NCI-H187 treated with DMSO at 0.1 percent for 48 hours (cell line): ENCODE measurements around the gene GNB1L.

Source experiments
- DNase-seq: peaks from one replicate; lab custom pipeline; 2025; lab: John Stamatoyannopoulos, UW

Gene GNB1L

DNA sequence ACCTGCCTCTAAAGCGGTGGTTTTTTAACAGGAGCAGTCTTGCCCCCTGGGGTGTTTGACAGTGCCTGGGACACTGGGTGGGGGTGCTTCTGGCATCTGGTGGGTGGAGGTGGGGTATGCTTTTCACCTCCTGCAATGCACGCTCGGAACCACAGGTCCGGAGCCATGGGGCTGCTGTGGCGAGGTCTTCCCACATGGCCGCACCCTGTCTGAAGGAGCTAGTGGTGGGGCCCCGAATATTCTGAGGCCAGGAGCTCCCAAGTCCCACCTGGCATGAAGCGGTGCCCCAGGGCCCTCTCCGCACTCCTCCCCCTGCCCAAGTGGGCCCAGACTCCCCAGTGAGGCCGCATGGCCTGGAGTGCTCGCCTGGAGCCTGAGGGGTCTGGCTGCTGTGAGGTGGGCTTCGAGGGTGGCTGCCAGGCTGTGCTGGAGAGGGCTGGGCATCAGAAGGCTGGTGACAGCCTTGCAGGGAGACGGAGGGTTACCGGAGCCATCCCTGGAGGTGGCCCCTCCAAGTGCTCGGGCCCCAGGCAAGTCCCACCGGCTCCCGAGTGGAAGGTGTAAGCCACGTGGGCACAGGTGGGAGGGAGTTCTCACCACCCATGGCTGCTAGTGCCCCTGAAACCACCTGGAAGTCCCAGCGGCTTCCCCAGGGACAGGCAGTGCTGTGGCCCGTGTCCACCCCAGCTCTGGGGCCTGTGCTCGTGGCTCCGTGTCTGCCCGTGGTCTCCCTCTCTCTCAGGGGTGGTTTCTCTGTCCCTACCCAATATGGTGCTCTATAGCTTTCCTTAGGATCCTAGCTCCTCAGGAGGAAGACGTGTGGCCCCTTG, 79.0 kb downstream of the GNB1L start:
- no peak for DNase-seq

DNA sequence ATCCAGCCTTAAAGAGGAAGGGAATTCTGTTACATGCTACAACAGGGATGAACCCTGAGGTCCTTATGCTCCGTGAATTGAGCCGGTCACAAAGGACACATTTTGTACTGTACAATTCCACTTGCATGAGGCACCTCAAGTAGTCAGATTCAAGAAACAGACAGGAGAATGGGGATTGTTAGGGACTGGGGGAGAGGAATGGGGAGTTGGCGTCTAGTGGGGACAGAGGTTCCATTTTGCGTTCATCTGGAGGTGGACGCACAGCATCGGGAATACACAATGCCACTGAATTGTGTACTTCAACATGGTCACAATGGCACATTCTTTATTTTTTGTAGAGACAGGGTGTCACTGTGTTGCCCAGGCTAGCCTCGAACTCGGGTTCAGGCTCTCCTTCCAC, 80.0 kb downstream of the GNB1L start:
- no peak for DNase-seq

DNA sequence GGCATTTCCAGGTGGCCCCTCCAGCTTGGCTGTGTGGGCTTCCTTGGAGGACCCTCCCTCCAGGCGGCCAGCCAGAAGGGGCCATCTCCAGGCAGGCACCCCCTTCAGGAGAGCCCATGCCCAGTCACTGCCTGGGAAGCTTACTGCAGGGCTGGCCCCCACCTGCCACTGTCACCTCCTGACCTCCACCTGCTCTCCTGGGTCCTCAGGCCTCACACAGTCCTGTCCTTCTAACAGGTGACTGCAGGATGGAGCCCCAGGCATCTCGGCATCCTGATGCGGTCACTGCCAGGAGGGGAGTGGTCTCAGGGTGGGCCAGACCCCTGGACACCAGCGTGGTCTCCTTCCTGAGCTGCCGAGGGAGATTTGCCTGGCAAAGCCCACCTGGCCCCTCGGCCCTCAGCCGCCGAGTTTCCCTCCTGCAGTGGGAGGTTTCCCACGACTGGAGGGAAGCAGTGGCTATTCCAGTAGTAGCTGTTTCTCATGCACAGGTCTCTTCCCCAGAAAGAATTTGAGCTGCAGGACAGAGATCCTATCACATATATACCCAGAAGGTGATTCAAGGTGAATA, 81.1 kb downstream of the GNB1L start:
- DNase-seq, result no peak

DNA sequence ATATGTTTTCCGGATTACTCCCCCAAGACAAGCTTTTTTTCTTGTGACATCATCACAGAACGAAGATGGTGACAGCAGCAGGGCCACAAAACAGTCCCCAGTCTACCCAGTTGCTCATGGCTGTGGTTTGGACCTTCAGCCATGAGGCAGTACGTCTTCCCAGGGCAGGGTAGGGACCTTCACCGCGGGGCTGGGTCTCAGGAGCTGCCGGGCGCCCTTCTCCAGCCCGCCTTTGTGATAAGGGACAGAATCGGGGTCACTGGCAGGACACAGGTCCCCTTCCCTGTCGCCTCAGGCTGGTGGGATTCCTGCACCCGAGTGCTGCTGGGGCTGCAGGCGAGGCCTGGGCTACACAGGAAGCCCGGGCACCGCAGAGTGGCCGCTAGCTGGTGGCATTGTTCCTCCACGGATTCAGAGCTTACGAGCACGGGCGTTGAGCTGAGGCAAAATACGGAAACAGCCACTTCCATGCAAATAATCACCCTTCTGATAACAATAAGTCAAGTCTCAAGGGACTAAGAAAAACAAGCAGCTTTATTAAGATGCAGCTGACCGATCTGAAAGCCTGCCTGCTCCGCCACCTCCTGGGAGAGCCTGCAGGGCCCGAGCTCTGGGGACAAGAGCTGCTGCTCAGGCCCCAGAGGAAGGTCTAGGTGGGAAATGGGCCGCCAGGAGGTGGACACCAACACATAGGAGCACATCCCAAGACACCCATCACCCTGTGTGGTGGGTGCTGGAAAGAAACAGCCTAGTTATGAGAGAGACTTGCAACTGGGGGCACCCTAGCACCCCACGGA, 81.8 kb downstream of the GNB1L start:
- DNase-seq, result no peak

DNA sequence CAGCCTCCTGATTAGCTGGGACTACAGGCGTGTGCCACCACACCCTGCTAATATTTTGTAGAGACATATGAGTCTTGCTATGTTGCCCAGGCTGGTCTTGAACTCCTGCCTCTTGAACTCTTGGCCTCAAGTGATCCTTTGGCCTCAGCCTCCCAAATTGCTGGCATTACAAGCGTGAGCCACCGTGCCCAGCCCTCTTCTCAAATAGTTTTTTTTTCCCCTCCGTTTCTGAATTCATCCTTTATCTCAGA, 82.3 kb downstream of the GNB1L start:
- no peak for DNase-seq

DNA sequence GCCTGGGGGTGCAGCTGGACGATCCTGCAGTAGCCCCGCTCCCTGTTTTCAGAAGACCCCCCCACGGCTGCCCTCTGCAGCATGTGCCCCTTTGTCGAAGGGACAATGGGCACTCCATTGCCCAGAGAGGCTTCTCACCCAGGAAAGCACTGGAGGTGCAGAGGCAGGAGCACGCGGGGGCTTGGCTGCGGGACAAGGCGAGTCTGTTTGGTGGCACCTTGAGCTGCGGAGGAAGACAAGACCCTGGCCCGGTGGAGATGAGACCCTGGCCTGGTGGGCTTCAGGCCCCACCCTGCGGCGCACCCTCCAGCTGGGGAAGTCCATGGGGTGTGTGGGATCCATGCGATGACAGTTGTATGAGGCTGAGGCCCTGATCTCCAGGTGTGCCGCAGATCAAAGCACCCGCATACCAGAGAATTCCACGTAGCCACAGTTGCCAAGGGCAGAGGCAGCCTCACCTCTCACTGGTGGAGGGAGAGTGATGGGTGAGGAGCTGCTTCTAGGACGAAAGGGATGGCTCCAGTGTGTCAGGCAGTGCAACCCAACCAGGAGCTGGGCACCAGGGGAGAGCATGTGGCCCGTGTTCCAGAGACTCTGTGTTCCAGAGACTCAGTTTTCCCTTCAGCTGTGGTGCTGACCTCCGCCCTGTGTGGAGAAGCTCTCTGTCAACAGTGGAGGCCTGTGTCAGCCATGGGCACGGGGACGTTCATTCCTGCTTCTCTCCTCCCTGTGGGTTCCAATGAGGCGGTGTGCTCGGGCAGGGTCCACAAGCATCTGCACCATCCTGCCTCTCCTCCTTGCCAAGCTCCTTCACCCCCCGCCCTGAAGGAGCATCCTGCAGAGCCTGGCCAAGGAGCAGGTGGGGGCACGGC, 84.1 kb downstream of the GNB1L start:
- DNase-seq, result no peak

DNA sequence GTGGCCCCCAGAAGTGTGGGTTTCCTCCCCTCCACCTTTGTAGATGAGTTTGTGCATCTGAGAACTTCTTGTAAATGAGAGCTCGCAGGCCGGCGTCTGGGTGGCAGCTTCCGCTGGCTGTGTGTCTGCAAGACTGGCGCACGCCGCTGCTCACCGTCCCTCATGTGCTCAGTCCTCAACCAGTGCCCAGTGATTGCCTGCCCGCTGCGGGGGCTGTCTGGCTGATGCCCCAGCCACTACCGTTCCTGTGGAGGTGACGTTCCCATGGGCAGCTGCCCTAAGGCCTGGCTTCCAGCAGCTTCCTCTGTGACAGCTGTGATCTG, 85.3 kb downstream of the GNB1L start:
- no peak for DNase-seq

DNA sequence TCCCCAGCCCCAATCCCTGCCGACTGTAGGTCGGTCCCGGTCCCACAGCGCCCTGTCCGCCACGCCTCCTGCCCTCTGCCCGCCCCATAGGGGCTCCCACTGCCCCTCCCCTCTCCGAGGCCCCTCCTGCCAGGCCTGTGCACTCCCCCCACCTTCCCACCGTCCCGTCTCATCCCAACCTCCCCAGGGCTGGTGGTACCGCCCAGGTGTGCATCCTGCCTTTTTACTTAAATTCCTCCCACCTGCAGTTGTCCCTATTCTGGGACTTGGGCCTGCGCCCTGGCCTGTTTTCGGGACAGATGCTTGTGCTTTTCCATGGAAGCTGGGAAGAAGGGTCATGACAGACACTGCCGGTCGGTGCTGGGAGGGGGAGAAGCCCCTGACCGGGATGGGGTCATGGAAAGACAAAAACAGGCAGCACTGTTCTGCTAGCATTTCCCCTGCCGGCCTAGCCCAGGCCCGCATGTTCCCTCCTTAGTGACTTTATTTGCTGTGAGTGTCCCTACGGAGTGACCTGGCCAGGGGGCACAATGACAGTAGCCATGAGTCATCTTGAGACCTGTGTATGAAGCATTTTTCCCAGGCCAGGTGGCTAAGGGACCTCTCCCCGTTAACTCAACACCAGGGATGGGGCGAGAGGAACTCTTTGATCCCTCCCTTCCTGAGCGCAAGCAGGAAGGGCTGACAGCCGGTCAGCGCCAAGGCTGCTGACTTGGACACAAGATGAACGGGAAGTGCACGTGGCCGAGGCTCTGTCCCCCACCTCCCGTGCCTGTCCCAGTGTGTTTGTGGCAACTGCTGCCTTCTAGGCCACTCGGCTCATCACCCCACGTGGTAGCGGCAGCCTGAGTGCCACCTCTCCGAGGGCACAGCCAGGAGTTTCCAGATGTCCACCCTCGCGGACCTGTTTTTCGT, 87.0 kb downstream of the GNB1L start:
- no peak for DNase-seq

DNA sequence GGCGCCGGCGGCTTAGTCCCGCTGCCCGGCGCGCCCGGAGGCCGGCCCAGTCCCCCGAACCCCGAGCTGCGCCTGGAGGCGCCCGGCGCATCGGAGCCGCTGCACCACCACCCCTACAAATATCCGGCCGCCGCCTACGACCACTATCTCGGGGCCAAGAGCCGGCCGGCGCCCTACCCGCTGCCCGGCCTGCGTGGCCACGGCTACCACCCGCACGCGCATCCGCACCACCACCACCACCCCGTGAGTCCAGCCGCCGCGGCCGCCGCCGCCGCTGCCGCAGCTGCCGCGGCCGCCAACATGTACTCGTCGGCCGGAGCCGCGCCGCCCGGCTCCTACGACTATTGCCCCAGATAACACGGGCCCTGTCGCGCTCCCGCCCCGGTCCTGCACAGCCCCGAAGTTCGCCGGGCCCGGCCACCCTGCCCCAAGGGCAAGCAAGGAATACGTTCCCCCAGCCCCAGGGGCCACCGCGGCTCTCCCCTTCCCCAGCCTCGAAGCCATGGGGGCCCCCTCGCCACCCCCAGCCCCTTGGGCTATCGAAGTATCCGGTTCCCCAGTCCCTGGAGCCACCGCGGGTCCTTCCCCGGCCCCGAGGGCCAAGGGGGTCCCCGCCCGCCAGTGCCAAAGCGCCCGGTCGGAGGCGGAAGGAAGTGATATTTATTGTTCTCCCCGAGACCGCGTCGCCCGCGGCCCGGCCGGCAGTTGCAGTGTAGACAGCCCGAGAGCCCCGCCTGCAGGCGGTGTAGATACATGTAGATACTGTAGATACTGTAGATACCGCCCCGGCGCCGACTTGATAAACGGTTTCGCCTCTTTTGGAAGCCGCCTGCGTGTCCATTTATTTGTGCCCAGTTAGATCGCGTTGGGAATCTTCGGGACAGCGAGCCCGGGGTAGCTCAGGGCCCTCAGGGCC, 87.9 kb downstream of the GNB1L start:
- DNase-seq, result no peak

DNA sequence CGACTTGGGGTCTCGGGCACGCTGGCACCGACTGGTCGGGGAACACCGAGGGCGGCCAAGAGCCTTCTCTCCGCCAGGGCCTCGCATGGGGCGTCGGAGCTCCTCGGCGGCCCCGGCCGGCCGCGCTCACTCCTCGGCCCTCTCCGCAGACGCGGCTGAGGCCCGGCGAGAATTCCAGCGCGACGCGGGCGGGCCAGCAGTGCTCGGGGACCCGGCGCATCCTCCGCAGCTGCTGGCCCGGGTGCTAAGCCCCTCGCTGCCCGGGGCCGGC, 88.5 kb downstream of the GNB1L start:
- DNase-seq, result no peak

DNA sequence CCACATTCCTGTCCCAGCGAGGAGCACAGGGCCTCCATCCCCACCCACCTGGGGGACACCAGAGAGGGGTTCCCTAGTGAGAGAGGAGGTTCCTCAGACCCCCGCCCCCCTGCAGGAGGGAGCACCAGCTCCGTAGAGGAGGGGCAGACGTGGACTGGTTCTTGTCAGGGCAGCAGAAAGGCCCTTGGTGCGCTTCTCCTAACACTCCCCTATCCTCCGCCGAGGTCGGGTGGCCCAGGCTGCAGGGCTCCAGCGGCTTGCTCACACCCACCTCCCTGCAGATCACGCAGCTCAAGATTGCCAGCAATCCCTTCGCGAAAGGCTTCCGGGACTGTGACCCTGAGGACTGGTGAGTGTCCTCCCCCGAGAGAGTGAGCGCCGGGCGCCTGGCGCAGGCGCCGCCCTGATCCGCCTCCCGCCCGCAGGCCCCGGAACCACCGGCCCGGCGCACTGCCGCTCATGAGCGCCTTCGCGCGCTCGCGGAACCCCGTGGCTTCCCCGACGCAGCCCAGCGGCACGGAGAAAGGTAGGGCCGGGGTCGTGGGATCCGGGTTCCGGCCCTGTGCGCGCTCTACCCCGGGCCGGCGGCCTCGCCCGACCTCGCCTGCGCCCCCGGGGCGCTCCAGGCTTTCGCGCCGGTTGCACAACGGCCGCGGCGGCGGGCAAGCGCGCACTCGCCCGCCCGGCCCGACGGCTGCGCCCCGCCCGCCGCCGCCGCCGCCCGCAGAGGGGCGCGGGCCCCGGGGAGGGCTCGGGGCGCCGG, 89.0 kb downstream of the GNB1L start:
- DNase-seq, result no peak

DNA sequence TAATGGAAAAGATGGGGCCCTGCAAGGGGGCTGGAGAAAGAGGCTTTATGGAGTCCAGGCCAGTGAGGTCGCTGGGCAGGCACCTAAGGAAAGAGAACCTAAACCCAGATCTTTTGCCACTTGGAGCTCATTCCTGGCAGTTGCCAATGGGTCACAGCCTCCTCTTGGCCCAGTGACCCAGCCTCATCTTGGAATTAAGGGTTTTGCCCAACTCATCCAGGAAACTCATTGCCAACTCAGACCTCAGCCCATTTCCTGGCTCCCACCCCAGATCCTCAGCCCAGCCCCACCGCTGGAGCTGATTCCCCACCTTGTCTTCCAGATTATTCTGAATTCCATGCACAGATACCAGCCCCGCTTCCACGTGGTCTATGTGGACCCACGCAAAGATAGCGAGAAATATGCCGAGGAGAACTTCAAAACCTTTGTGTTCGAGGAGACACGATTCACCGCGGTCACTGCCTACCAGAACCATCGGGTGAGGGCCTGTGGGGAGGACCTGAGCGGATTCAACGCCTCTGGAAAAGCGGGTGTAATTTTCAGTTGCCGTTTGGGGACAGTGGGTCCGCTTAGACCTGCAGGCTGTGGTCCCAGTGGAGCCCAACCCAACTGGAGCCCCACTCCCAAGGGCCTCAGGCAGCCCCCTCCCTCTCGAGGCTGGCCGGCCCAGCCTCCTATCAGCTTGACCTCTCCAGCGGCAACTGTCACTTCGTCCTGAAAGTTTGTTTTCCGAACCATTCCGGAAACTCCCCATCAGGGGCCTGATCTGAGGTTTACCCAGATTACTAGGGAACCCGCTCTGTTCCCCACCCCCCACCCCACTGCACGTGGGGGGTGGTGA, 89.8 kb downstream of the GNB1L start:
- DNase-seq, result no peak

DNA sequence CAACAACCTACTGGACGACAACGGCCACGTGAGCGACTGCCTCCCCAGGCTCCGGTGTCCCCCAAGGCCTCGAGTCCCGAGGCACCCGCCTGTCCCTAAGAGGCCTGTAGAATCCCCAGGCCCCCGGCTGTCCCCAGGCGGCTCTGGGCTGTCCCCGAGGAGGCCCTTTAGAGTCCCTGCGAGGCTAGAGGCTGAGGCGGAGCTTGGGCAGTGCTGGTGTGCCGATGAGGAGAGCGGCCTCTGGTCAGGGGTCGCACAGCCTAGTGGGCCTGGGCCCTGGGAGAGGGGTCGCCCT, 90.4 kb downstream of the GNB1L start:
- no peak for DNase-seq

DNA sequence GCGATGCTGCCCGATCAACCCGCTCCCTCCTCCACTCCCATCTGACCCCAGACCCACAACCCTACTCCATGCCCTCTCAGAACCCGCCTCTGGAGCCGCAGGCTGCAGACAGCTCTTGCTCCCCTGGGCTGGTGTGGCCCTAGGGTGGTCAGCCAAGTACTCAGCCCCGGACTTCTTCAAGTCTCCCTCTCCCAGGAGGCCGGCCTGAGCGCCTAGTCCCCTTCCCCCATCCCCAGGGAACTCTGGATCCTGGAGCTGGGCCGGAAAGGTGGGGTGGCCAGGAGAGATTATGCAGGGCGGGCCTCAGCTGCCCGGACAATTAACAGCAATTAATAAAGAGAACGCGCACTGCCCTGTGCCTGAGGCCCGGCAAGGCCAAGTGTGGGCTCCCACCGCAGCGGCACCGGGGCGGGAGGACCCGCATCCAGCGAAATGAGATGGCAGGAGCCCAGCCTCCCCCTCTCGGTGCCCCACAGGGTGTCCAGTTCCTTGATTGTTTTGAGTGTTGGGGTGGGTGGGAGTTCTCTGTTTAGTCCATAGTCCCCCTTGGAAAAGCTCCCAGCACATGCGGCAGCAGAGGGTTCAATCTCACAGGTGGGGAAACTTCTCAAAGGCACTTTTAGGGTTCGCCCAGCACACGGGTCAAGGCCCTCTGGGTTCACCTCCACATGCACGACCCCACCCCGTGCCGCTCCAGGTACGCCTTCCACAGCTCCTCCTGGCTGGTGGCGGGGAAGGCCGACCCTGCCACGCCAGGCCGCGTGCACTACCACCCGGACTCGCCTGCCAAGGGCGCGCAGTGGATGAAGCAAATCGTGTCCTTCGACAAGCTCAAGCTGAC, 91.0 kb downstream of the GNB1L start:
- no peak for DNase-seq

DNA sequence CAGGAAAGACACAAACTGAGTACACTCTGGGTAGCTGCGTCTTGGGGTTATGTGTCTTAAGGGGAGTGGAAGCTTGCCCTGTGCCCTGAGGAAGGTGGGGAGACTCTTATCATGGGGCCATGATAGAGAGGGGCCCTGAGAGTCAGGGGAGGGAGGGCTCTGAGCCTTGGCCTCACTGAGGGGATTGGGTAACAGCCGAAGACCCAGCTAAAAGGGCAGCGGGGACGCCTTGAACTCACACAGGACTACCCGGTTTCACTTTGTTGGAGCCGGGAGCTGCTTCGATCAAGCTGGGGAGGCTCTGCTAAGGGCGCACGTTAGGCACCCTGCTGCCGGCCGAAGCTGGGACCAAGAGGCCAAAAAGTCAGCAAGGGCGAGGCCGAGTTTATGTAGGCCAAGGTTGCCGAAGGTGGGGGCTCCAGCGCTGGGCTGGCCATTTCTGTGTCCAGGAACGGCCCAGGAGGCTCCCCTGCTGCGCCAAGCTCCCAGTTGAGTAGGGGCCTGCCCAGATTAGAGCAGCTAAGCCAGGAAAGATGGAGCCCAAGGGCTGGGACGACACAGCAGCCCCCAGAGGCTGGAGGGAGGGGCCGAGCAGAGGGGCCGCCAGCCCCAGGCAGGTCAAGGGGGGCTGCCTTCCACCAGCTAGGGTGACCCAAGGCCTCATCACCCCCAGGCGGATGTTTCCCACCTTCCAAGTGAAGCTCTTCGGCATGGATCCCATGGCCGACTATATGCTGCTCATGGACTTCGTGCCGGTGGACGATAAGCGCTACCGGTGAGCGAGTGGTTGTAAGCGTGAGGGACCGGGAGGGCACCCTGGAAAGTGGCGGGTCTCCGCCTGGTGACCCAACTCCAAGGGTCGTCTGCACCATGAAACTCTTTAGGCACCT, 91.9 kb downstream of the GNB1L start:
- DNase-seq, result no peak

DNA sequence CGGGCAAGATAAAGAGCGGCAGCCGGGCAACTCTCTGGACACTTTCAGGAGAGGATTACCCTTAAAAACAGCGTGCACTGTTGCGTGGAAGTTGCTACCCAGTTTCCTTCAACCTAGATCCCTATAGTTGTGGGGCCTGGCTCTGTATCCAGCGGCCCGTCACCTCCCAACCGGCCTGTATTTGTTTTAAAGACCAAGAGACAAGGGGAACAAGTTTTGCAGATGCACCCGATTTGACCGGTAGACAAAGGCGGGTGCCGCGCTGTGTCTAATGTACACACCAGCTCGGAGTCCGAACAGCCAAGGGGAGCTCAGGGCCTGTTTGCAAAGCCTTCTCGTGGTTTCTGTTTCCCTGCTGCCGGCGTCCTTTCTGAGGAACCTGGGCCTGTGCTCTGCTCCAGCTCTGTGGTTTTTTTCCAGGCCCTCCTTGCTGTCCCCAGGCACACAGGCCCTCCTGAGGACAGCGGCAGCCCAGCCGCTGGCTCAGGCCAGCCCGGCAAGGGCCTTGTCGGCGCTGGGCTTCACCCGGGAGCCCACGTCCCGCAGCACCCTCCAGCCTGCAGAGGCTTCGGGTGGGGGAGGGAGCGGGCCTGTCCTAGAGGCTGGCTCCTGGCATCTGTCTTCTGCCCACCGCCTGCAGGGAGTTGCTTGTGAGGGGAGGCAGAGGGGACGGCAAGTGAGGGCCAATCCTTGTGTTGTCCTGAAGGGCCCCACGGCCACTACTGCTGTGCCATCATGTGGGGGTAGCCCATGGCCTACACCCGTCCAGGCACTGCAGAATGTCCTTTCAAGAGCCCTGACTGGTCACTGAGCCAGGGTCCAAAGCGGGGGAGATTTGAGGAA, 92.7 kb downstream of the GNB1L start:
- no peak for DNase-seq
